Fibroblast of lung (primary cell): ENCODE data around the gene PNMA1. TPM values are rescaled to one million over a fixed set of nuclear protein-coding genes. Genes with fewer than 3 reads are reported as not detected.

Experiments used
- DNase-seq, 2 donors: peaks; one replicate each; pipeline versions ENCODE4 v3.0.0 to v3.0.0-alpha.2; 2010; ENCODE audit warnings: low read depth in 2 of 2
- H2AFZ ChIP-seq: 2 replicates; pipeline ENCODE4 v1.5.1; 2012; ENCODE audit warnings: low read length, control low read depth, inconsistent platforms
- H3K27ac ChIP-seq: 2 replicates; pipeline ENCODE4 v1.5.1; 2011; ENCODE audit warnings: low read length, control low read depth; ENCODE audit not compliant: insufficient read depth
- H3K27me3 ChIP-seq: 2 replicates; pipeline ENCODE4 v1.5.1; 2011; ENCODE audit warnings: mild to moderate bottlenecking, low read length; ENCODE audit not compliant: control insufficient read depth, insufficient read depth
- H3K36me3 ChIP-seq: 2 replicates; pipeline ENCODE4 v1.5.1; 2011; ENCODE audit warnings: low read length; ENCODE audit not compliant: control insufficient read depth, insufficient read depth
- H3K4me1 ChIP-seq: 2 replicates; pipeline ENCODE4 v1.5.1; 2011; ENCODE audit warnings: low read length; ENCODE audit not compliant: control insufficient read depth, insufficient read depth; ENCODE audit errors: extremely low read depth
- H3K4me2 ChIP-seq: 2 replicates; pipeline ENCODE4 v1.5.1; 2011; ENCODE audit warnings: low read length, control low read depth; ENCODE audit not compliant: insufficient read depth; ENCODE audit errors: extremely low read depth
- H3K4me3 ChIP-seq, 4 experiments: fragments of 200-600 bp in 1 of 4; sonication (generic) in 1 of 4; replicated peaks in 1 of 4; 2 replicates each; pipeline ENCODE4 v1.5.1; 2011 to 2016; ENCODE audit warnings: low read length in 4 of 4, low read depth in 3 of 4, mild to moderate bottlenecking in 3 of 4, control low read depth in 2 of 4, inconsistent platforms in 1 of 4, mixed read lengths in 1 of 4; ENCODE audit not compliant: insufficient read depth in 1 of 4; ENCODE audit errors: control extremely low read depth in 1 of 4
- H3K79me2 ChIP-seq: 2 replicates; pipeline ENCODE4 v1.5.1; 2012; ENCODE audit warnings: mild to moderate bottlenecking, low read length, inconsistent platforms; ENCODE audit not compliant: control insufficient read depth, insufficient read depth
- H3K9ac ChIP-seq: 2 replicates; pipeline ENCODE4 v1.5.1; 2011; ENCODE audit warnings: mild to moderate bottlenecking, low read length, control low read depth; ENCODE audit not compliant: insufficient read depth
- H3K9me3 ChIP-seq: 2 replicates; pipeline ENCODE4 v1.5.1; 2012; ENCODE audit warnings: low read depth, low read length; ENCODE audit not compliant: control insufficient read depth, insufficient read depth
- H4K20me1 ChIP-seq: 2 replicates; pipeline ENCODE4 v1.5.1; 2011; ENCODE audit warnings: low read length; ENCODE audit not compliant: control insufficient read depth, insufficient read depth; ENCODE audit errors: extremely low read depth
- EZH2 ChIP-seq: IDR thresholded peaks from 2 replicates; pipeline ENCODE4 v1.5.1; 2012; ENCODE audit warnings: low read length, control low read depth, mild to moderate bottlenecking; ENCODE audit errors: missing control alignments
- polyA plus RNA-seq, 2 donors: library from polyadenylated mRNA; depleted of rRNA in 1 of 2; stranded (reverse) in 1 of 2; unstranded in 1 of 2; fragments of >200 nt; gene quantifications; 2 replicates each; pipeline ENCODE4 v1.2.1, GENCODE V29; 2011 to 2012; ENCODE audit warnings: missing spikeins in 1 of 2
- total RNA-seq: library from RNA; depleted of rRNA; stranded (reverse); fragments of >200 nt; gene quantifications from 2 replicates; pipeline ENCODE4 v1.2.1, GENCODE V29; 2014
- TF ChIP-seq, protein P1 (sequence below), 2 donors: IDR thresholded peaks in 1 of 2; conservative IDR thresholded peaks in 1 of 2; 1 replicate in 1 of 2; 2 replicates in 1 of 2; pipeline ENCODE4 v1.5.1; 2011 to 2012; ENCODE audit warnings: low read length in 2 of 2, control low read depth in 1 of 2, inconsistent platforms in 1 of 2, low read depth in 1 of 2, mild to moderate bottlenecking in 1 of 2

The PNMA1 gene
- total and polyA plus RNA-seq, 2 donors (not counting 1 experiment from before 2014, with no cell fraction given) = 19.5 to 44.5 TPM

DNA sequence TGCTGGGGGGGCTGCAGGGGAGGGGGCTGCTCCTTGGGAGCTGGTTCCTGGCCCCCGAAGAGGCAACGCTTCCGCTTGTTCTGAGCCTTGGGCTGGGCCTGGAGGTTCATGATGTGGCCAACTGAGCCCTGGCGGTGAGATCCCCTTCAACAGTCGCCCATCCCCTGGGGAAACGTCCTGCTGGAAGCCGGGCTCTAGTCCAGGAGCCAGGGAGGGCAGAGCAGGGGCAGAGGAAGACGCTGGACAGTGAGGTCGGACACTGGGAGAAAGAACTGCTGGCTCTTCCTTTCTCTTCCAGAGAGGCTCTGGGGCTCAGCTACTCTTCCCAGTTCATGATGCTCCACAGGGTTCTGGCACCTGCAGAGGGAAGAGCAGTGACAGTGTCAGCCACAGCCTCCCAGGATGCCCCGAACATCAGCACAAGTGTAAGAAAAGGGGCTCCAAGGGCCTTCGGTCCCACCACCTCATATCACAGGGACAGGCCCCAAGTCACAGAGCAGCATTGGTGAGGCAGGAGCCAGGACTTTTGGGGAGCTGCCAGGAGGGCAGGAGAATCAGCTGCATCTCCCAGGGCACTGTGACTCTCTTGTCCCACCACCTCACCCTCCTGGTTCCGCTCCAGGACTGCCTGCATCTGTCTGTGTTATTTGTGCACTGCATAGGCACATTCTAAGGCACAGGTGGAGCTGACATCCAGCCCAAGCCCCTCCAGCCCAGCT, 25.9 kb upstream of the PNMA1 start:
- Histone ChIP-seq H3K79me2 (peaks cover 67% of the 10 kb centered on the region), H3K4me1 (peaks cover 47% of the 10 kb centered on the region), H3K9me3 (no peaks in the 10 kb centered on the region), H3K27ac (peak overlapping the region; percentile 83), H3K27me3 (no peaks in the 10 kb centered on the region), H4K20me1 (no peaks in the 10 kb centered on the region), H3K4me3 (peak overlapping the region in 1 of 4 experiments; percentile 23), H3K36me3 (peaks cover 20% of the 10 kb centered on the region), H3K4me2 (peak overlapping the region; percentile 76), H3K9ac (no peak overlapping the region), H2AFZ (no peak overlapping the region)
- DNase-seq = no peak
- TF ChIP-seq, protein P1, sequence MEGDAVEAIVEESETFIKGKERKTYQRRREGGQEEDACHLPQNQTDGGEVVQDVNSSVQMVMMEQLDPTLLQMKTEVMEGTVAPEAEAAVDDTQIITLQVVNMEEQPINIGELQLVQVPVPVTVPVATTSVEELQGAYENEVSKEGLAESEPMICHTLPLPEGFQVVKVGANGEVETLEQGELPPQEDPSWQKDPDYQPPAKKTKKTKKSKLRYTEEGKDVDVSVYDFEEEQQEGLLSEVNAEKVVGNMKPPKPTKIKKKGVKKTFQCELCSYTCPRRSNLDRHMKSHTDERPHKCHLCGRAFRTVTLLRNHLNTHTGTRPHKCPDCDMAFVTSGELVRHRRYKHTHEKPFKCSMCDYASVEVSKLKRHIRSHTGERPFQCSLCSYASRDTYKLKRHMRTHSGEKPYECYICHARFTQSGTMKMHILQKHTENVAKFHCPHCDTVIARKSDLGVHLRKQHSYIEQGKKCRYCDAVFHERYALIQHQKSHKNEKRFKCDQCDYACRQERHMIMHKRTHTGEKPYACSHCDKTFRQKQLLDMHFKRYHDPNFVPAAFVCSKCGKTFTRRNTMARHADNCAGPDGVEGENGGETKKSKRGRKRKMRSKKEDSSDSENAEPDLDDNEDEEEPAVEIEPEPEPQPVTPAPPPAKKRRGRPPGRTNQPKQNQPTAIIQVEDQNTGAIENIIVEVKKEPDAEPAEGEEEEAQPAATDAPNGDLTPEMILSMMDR (conservative IDR thresholded peaks at IDR 0.05 in 1 of 2, IDR thresholded peaks at IDR 0.05 in 1 of 2; ENCODE audit: low read depth in 1 of 2, low read length in 2 of 2) = no peak
- no peak for TF ChIP-seq EZH2

DNA sequence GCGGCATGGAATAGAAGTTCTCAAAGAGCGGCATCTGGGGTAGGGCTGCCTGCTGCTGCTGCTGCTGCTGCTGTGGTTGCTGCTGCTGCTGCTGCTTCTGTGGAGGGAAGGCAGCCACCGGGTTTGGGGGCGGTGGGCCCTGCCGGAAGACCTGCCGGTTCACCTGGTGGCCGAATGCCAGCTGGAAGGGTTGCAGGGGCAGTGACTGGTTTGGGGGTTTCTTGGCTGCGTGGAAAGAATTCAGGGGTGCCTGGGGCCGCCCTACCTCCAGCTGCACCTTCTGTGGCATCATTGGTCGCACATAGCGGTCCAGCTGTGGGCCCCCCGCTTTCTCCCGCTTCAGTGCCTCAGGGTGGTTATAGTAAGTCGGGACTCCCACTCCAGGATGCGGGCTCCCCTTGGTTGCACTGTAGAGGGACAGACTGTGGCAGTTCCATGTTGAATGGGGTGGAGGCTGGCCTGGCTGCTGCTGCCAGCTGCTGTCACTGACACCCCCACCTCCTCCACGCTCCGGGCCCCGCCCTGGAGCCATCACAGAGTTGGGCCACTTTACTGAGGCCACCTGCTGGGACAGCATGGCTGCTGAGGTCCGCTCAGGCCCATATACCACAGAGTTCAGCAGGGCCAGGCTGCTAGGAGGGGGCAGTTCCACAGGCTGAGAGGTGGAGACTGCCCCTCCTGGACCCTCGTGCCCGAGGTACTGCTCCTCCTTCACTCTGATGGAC, 25.2 kb upstream of the PNMA1 start:
- Histone ChIP-seq H3K79me2 (peaks cover 60% of the 10 kb centered on the region), H3K9ac (no peak overlapping the region), H2AFZ (no peak overlapping the region), H3K9me3 (no peaks in the 10 kb centered on the region), H3K27me3 (no peaks in the 10 kb centered on the region), H4K20me1 (no peaks in the 10 kb centered on the region), H3K36me3 (peaks cover 20% of the 10 kb centered on the region), H3K4me3 (no peak overlapping the region), H3K4me1 (peaks cover 40% of the 10 kb centered on the region), H3K4me2 (no peak overlapping the region), H3K27ac (no peak overlapping the region)
- TF ChIP-seq, protein P1 (conservative IDR thresholded peaks at IDR 0.05 in 1 of 2, IDR thresholded peaks at IDR 0.05 in 1 of 2; ENCODE audit: low read depth in 1 of 2, low read length in 2 of 2) = no peak
- no peak for TF ChIP-seq EZH2
- no peak for DNase-seq

DNA sequence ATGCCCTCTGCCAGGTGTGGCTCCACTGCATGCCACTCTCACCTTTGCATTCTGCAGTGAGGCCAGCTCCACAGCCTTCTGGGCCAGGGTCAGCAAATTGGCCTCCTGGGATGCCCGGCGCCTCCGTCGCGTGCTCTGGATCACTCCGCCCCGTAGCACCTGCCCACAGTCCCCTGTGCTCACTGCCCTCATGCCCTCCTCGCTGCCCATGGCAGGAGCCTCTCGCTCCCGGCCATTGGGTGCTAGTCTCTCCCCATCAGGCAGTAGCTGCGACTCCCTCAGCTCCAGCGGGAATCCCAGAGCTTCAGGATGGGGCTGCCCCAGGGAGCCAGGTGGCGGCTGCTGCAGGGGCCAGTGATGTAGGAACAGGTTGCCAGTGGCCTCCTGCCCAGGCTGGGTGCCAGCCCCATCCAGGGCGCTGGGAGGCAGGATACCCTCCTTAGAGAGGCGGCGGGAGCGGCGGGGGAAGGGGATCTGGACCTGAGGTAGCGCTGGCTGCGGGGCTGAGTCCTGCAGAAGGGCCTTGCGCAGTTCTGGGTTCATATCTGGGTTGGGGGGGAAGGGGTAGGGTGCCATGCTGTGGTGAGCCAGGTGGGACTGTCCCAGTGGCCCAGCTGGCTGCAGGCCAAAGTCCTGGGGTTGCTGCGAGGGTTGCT, 24.5 kb upstream of the PNMA1 start:
- H3K36me3 ChIP-seq = peaks cover 20% of the 10 kb centered on the region
- no peaks in the 10 kb centered on the region for H3K9me3 ChIP-seq
- H2AFZ ChIP-seq = no peak overlapping the region
- TF ChIP-seq EZH2 = no peak
- TF ChIP-seq, protein P1 (conservative IDR thresholded peaks at IDR 0.05 in 1 of 2, IDR thresholded peaks at IDR 0.05 in 1 of 2; ENCODE audit: low read depth in 1 of 2, low read length in 2 of 2) = no peak
- no peak overlapping the region for H3K4me3 ChIP-seq
- no peak overlapping the region for H3K4me2 ChIP-seq
- H3K9ac ChIP-seq = no peak overlapping the region
- H3K4me1 ChIP-seq = peaks cover 35% of the 10 kb centered on the region
- H4K20me1 ChIP-seq = no peaks in the 10 kb centered on the region
- H3K79me2 ChIP-seq = peaks cover 53% of the 10 kb centered on the region
- H3K27ac ChIP-seq = no peak overlapping the region
- H3K27me3 ChIP-seq = no peaks in the 10 kb centered on the region
- no peak for DNase-seq
